Karpas-422 (cell line): ENCODE measurements around the gene ASPA. TPM values are rescaled to one million over a fixed set of nuclear protein-coding genes. Genes with fewer than 3 reads are reported as not detected.
A peak's percentile ranks its signal among the peaks of the same experiment; 100 is the strongest.

Experiments used
- DNase-seq: peaks from one replicate; pipeline ENCODE4 v3.0.0-alpha.2; 2015
- H2AFZ ChIP-seq: fragments of 200-600 bp; sonication (generic); 2 replicates; pipeline ENCODE4 v1.6.1; 2014; ENCODE audit warnings: antibody characterized with exemption, low read length, mixed read lengths
- H3K27ac ChIP-seq: fragments of 200-600 bp; sonication (generic); 2 replicates; pipeline ENCODE4 v1.5.1; 2014; ENCODE audit warnings: mild to moderate bottlenecking, low read length, moderate library complexity
- H3K27me3 ChIP-seq: fragments of 200-600 bp; sonication (generic); 2 replicates; pipeline ENCODE4 v1.6.1; 2014; ENCODE audit warnings: low read length, mixed read lengths
- H3K36me3 ChIP-seq: fragments of 200-600 bp; sonication (generic); 2 replicates; pipeline ENCODE4 v1.6.1; 2014; ENCODE audit warnings: low read length, mixed read lengths; ENCODE audit not compliant: insufficient read depth
- H3K4me1 ChIP-seq: fragments of 200-600 bp; sonication (generic); 2 replicates; pipeline ENCODE4 v1.6.1; 2014; ENCODE audit warnings: mild to moderate bottlenecking, low read length, mixed read lengths
- H3K4me2 ChIP-seq: fragments of 200-600 bp; sonication (generic); 2 replicates; pipeline ENCODE4 v1.6.1; 2014; ENCODE audit warnings: low read length, low read depth, mild to moderate bottlenecking; ENCODE audit not compliant: poor library complexity, severe bottlenecking
- H3K4me3 ChIP-seq: fragments of 200-600 bp; sonication (generic); 2 replicates; pipeline ENCODE4 v1.5.1; 2014; ENCODE audit warnings: mild to moderate bottlenecking, antibody characterized with exemption, low read length, mixed read lengths
- H3K79me2 ChIP-seq: fragments of 200-600 bp; sonication (generic); 2 replicates; pipeline ENCODE4 v1.6.1; 2014; ENCODE audit warnings: mild to moderate bottlenecking, low read length, mixed read lengths
- H3K9ac ChIP-seq: fragments of 200-600 bp; sonication (generic); 2 replicates; pipeline ENCODE4 v1.6.0; 2014; ENCODE audit warnings: low read length
- H3K9me2 ChIP-seq: fragments of 200-600 bp; sonication (generic), shearing (Covaris generic); replicated peaks from 2 replicates; pipeline ENCODE4 v1.6.0; 2014; ENCODE audit warnings: mild to moderate bottlenecking, low read length, moderate library complexity; ENCODE audit not compliant: insufficient read depth
- H3K9me3 ChIP-seq: fragments of 300-700, 200-600 bp; sonication (generic); 2 replicates; pipeline ENCODE4 v1.6.1; 2014; ENCODE audit warnings: low read length, mixed read lengths
- H4K20me1 ChIP-seq: fragments of 200-600 bp; sonication (generic); 2 replicates; pipeline ENCODE4 v1.6.1; 2014; ENCODE audit warnings: mild to moderate bottlenecking, antibody characterized with exemption, low read length, low read depth; ENCODE audit not compliant: insufficient read depth
- total RNA-seq: library from RNA; depleted of rRNA; stranded (reverse); fragments of >200 nt; shearing (Covaris generic); gene quantifications from 2 replicates; pipeline ENCODE4 v1.2.3, GENCODE V29; 2014; ENCODE audit warnings: low replicate concordance

Gene ASPA
- total RNA-seq, 1 experiment from 2014 or later = not detected

DNA sequence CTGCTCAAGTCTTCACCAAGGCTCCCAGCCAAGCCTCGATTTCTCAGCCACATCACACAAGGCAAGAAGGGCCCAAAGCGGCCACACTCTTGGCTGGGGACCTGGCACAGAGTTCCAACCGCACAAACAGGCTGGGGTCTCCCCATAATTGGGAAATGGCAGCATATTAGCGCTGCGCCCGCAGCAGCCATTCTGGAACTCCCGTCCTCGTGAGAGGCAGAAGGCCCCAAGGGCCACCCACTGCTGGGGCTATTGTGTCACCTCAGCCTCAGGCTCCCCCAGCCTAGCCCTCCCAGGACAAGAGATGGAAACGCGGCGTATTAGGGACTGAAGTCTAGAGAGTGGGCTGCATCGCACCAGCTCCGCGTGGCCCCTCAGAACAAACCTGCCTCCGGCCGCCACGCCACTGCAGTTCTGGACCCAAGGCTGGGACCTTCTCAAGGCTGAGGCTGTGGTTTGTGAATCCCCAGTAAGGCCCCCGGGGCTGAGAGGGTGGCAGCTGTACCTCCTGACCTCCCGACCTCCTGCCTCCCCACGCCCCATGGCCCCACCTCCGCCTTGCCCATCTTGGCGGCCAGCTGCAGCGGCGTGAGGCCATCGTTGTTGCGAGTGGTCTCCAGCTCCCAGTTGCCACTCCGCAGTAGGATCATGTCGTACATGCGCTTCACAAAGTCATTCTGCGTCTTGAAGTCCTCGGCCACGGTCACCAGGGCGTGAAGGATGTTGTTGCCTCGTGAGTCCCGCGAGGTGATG is 56.5 kb downstream of the ASPA start:
- Histone ChIP-seq H3K4me3 (no peak overlapping the region), H3K27ac (no peak overlapping the region), H3K4me2 (no peak overlapping the region), H3K4me1 (peaks cover 9% of the 10 kb centered on the region), H3K9me3 (no peaks in the 10 kb centered on the region), H3K9me2 (no peaks in the 10 kb centered on the region), H4K20me1 (no peaks in the 10 kb centered on the region), H2AFZ (no peak overlapping the region), H3K79me2 (no peaks in the 10 kb centered on the region), H3K9ac (no peak overlapping the region), H3K27me3 (no peaks in the 10 kb centered on the region), H3K36me3 (no peaks in the 10 kb centered on the region)
- no peak for DNase-seq

DNA sequence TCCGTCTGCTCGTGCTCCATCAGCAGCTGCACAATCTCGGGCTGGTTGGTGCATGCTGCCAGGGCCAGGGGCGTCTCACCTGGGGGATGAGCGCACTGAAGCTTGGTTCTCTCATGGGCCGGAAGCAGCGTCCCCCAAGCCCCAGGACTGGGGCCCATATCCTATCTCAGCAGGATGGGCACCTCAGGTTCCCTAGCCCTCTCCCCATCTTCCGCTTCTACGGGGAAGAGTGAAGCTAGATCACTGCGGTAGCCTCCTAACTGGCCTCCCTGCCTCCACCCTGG is 57.0 kb downstream of the ASPA start:
- no peak for DNase-seq
- Histone ChIP-seq H3K9ac (no peak overlapping the region), H3K4me2 (no peak overlapping the region), H3K9me3 (no peaks in the 10 kb centered on the region), H3K4me3 (no peak overlapping the region), H3K27me3 (no peaks in the 10 kb centered on the region), H3K4me1 (peaks cover 9% of the 10 kb centered on the region), H3K79me2 (no peaks in the 10 kb centered on the region), H4K20me1 (no peaks in the 10 kb centered on the region), H3K27ac (no peak overlapping the region), H3K36me3 (no peaks in the 10 kb centered on the region), H3K9me2 (no peaks in the 10 kb centered on the region), H2AFZ (no peak overlapping the region)

DNA sequence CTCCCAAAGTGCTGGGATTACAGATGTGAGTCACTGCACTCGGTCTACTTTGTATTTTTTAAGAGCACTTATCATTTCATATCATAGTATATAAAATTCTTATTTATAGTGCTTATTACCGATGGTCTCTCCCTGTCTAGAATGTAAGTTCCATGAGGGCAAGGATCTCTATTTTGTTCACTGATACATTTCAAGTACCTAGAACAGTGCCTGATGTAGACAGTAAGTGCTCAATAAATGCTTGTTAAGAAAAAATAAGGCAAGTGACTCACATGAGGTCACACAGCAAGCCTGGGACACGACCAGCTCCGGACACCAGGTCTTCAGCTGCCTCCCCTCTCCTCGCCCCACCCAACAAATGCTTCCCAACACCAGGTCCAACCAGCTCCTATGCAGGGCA is 58.0 kb downstream of the ASPA start:
- H2AFZ ChIP-seq = no peak overlapping the region
- H3K36me3 ChIP-seq = no peaks in the 10 kb centered on the region
- no peak for DNase-seq
- H3K9me3 ChIP-seq = no peaks in the 10 kb centered on the region
- no peaks in the 10 kb centered on the region for H3K9me2 ChIP-seq
- no peaks in the 10 kb centered on the region for H3K79me2 ChIP-seq
- no peaks in the 10 kb centered on the region for H4K20me1 ChIP-seq
- H3K4me1 ChIP-seq = peaks cover 9% of the 10 kb centered on the region
- no peak overlapping the region for H3K9ac ChIP-seq
- H3K27me3 ChIP-seq = no peaks in the 10 kb centered on the region
- H3K4me2 ChIP-seq = no peak overlapping the region
- no peak overlapping the region for H3K4me3 ChIP-seq
- H3K27ac ChIP-seq = no peak overlapping the region

DNA sequence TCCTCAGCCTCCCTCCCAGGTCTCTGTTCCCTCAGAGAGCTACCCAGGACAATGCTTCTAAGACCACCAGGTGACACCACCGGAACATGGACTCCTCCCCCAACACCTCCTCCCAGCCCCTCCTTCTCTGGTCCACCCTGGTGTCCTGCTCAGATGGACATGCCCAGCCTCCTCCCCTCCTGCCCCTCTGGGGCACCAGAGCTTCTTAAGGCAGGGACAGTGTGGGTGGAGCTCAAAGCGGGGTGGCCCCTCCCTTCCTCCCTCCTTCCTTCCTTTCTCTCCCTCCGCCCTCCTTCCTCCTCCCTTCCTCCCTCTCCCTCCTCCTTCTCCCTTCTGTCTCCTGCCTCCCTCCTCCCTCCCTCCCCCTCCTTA is 59.1 kb downstream of the ASPA start:
- H3K9me3 ChIP-seq = no peaks in the 10 kb centered on the region
- H4K20me1 ChIP-seq = no peaks in the 10 kb centered on the region
- H3K4me2 ChIP-seq = peak overlapping the region; percentile 39
- no peaks in the 10 kb centered on the region for H3K27me3 ChIP-seq
- no peak overlapping the region for H3K27ac ChIP-seq
- no peaks in the 10 kb centered on the region for H3K79me2 ChIP-seq
- no peak overlapping the region for H2AFZ ChIP-seq
- no peaks in the 10 kb centered on the region for H3K9me2 ChIP-seq
- 0 out of 2 replicates have a peak overlapping the region, but pooled peaks have one; percentile 61 for H3K9ac ChIP-seq
- DNase-seq = peak; percentile 49
- H3K36me3 ChIP-seq = no peaks in the 10 kb centered on the region
- no peak overlapping the region for H3K4me3 ChIP-seq
- peaks cover 9% of the 10 kb centered on the region for H3K4me1 ChIP-seq

DNA sequence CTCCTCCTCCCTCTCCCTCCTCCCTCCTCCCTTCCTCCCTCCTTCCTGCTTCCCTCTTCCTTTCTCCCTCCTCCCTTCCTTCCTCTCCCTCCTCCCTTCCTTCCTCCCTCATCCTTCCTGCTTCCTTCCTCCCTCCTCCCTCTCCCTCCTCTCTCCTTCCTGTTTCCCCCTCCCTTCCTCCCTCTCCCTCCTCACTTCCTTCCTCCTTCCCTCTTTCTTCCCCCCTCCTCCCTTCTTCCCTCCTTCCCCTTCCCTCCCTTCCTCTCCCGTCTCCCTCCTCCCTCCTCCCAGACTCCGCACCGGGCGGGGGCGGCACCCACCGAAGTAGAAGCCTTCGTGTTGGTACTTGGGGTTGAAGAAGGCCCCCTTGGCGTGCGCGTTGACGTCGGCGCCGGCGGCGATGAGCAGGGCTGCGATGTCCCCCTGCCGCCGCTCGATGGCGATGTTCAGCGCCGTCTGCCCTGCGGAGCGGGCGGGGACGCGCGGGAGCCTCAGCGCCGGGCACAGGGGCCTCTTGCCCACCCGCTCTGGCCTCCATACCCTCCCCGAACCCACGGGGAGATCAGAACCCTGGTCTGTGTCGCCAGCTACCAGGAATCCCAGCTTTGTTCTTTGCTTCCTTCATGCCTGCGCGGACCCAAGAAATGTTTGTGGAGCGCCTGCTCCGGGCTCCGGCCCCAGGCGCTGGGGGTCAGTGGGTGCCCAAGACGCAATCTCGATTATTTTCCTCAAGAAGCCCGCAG is 59.6 kb downstream of the ASPA start:
- Histone ChIP-seq H4K20me1 (no peaks in the 10 kb centered on the region), H3K4me1 (peaks cover 9% of the 10 kb centered on the region), H3K4me2 (peak overlapping the region; percentile 65), H3K9ac (peak overlapping the region; percentile 61), H3K9me2 (no peaks in the 10 kb centered on the region), H3K79me2 (no peaks in the 10 kb centered on the region), H3K27ac (no peak overlapping the region), H2AFZ (peak overlapping the region; percentile 99), H3K9me3 (no peaks in the 10 kb centered on the region), H3K27me3 (no peaks in the 10 kb centered on the region), H3K4me3 (peak overlapping the region; percentile 56; the same call in 1 of the 2 replicates), H3K36me3 (no peaks in the 10 kb centered on the region)
- DNase-seq = peak; percentile 90

DNA sequence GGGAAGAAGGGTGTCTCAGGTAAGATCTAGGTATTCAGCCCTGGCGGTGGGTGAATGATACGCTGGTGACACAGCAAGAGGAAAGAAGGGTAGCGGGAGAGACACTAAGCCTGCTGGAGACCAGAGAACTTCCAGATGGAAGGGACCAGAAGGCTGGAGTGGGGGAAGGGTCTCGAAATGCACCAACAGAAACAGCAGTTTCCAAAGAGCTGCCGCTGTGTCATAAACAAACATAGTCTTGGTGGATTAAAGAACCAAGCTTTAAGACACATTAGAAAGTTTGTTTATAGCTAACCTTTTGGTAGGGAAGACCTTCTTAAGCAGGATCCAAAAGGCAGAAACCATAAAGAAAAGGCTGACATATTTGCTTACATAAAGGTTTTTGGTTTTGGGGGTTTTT is 60.9 kb downstream of the ASPA start:
- Histone ChIP-seq H3K9me3 (no peaks in the 10 kb centered on the region), H4K20me1 (no peaks in the 10 kb centered on the region), H3K36me3 (no peaks in the 10 kb centered on the region)

DNA sequence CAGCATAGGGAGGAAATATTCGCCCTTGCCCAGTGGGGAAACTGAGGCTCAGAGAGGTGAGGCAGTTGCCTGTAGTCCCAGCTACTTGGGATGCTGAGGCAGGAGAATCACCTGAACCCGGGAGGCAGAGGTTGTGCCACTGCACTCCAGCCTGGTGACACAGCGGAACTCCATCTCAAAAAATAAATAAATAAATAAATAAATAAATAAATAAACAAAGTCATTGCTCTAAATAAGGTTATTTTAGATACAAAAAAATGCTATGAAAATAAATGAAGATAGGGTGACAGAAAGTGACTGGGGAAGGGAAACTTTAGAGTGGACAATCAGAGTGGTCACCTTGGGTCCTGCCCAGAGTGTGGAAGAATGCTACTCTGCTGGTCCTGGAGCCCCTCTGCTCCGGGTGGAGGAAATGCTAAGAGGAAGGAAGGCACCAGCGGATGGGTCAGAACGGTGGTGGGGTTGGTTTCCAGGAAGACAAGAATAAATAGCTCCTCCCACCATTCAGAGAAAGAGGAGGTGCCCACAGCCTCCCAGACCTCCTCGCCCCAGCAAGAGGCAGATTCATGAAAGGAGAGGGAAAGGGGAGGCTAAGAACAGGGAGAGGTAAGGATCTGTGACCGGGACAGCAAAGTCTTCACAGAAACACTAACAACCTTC is 64.2 kb downstream of the ASPA start:
- H3K36me3 ChIP-seq = no peaks in the 10 kb centered on the region
- H3K79me2 ChIP-seq = no peaks in the 10 kb centered on the region
- H3K27ac ChIP-seq = no peak overlapping the region
- H4K20me1 ChIP-seq = no peaks in the 10 kb centered on the region
- H3K4me1 ChIP-seq = peaks cover 6% of the 10 kb centered on the region
- no peaks in the 10 kb centered on the region for H3K9me3 ChIP-seq
- H2AFZ ChIP-seq = no peak overlapping the region
- H3K4me3 ChIP-seq = no peak overlapping the region
- H3K9ac ChIP-seq = no peak overlapping the region
- H3K27me3 ChIP-seq = no peaks in the 10 kb centered on the region
- DNase-seq = no peak
- H3K4me2 ChIP-seq = no peak overlapping the region
- no peaks in the 10 kb centered on the region for H3K9me2 ChIP-seq

More for the DNA sequence above, 60.9 kb downstream of the ASPA start:
- Histone ChIP-seq H3K9ac (no peak overlapping the region), H3K27me3 (no peaks in the 10 kb centered on the region), H3K27ac (no peak overlapping the region), H3K4me1 (peaks cover 9% of the 10 kb centered on the region), H2AFZ (no peak overlapping the region), H3K4me3 (no peak overlapping the region), H3K79me2 (no peaks in the 10 kb centered on the region), H3K4me2 (no peak overlapping the region), H3K9me2 (no peaks in the 10 kb centered on the region)
- DNase-seq = no peak

DNA sequence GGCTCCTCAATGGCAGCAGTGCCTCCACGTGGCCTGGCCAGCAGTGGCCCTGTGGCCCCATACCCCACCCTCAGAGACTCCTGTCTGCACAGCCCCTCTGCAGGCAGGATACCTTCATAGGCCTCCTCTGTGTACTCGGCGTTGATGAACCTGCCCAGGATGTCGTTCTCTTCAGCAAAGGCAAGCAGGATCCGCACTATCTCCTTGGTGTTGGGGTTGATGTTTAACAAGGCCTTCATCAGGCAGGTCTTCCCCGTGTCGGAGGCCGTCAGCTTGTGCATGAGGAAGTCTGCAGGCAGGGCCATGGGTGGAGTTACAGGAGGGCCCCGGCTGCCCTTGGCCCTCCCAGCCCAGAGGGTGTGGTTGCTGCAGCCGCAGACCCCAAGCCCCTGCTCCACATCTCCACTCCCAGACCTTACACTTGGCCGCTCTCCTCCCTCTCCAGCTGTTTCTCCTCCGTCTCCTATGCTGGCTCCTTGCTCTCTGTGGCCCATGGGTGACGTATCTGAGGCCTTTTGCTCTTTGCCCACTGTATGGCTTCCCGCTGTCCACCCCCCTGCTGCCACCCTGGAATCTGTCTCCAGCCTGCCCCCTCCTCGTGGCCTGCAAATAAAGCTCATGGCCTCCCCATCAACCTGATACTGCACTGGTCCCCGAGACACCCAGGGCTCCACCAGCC is 66.8 kb downstream of the ASPA start:
- Histone ChIP-seq H3K27ac (no peak overlapping the region), H2AFZ (no peak overlapping the region), H3K79me2 (no peaks in the 10 kb centered on the region), H4K20me1 (no peaks in the 10 kb centered on the region), H3K4me1 (no peaks in the 10 kb centered on the region), H3K9ac (no peak overlapping the region), H3K9me2 (no peaks in the 10 kb centered on the region), H3K36me3 (no peaks in the 10 kb centered on the region), H3K4me3 (no peak overlapping the region), H3K4me2 (no peak overlapping the region), H3K27me3 (no peaks in the 10 kb centered on the region), H3K9me3 (no peaks in the 10 kb centered on the region)
- DNase-seq = no peak
